Colonic mucosa (tissue), 4 donors: ENCODE data around the gene ANKRD31. TPM values are rescaled to one million over a fixed set of nuclear protein-coding genes. Genes with fewer than 3 reads are reported as not detected.

ENCODE experiments used
- DNase-seq: peaks from one replicate; pipeline ENCODE4 v3.0.0-alpha.2; 2020
- H3K27ac ChIP-seq: fragments of 200-600 bp; one replicate; pipeline ENCODE4 v1.8.0; 2021
- H3K27me3 ChIP-seq: fragments of 200-600 bp; one replicate; pipeline ENCODE4 v1.8.0; 2021
- H3K36me3 ChIP-seq: fragments of 200-600 bp; one replicate; pipeline ENCODE4 v1.8.0; 2021
- H3K4me1 ChIP-seq: fragments of 200-600 bp; one replicate; pipeline ENCODE4 v1.8.0; 2021; ENCODE audit warnings: mild to moderate bottlenecking
- H3K4me3 ChIP-seq: fragments of 200-600 bp; one replicate; pipeline ENCODE4 v1.8.0; 2021
- H3K9ac ChIP-seq, 2 donors: one replicate each; pipeline ENCODE4 v1.7.0; 2013; ENCODE audit warnings: control low read depth in 2 of 2, low read depth in 2 of 2, low read length in 2 of 2
- H3K9me3 ChIP-seq: fragments of 200-600 bp; one replicate; pipeline ENCODE4 v1.8.0; 2021
- intact Hi-C: fragments of 100-400 bp; cut with DNase I; formaldehyde crosslinking; loops from one replicate; pipeline ENCODE4 v1.14.1; 2022
- total RNA-seq, 2 donors: library from RNA; stranded (reverse); fragmentation: NEBNext Ultra II Directional in 1 of 2; extraction: Animal tissue kit (Norgen Biotek cat#: 25700) in 1 of 2; gene quantifications; one replicate each; pipeline ENCODE4 v1.2.1, GENCODE V29; 2021
- TF ChIP-seq, protein P1 (sequence below): fragments of 200-600 bp; IDR thresholded peaks from one replicate; pipeline ENCODE4 v1.8.0; 2022; ENCODE audit warnings: antibody characterized with exemption, mild to moderate bottlenecking
- donor health status: healthy.
- donor health status: DM: no; HTN: no; CAD: no.
- donor health status: DM: no; HTN: no; CAD: no.

ANKRD31 gene
- total RNA-seq, 2 donors from 2014 or later: 0.05 TPM

DNA sequence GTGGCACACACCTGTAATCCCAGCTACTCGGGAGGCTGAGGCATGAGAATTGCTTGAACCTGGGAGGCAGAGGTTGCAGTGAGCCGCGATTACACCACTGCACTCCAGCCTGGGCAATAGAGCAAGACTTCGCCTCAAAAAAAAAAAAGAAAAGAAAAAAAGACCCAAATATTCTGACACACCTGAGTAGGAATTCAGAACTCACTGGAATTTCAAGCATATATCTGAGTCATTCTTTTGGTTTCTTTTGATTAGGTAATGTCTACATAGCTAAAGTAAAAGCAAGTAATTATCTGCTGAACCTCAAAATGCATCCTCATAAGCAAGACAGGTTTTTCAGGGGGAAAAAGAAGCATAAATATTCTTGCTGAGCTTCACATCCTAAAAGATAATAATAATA lies 35.9 kb downstream of the ANKRD31 start:
- Histone ChIP-seq H3K27me3 (no peaks in the 10 kb centered on the region), H3K4me1 (no peaks in the 10 kb centered on the region), H3K9ac (no peak overlapping the region), H3K4me3 (no peak overlapping the region), H3K36me3 (no peaks in the 10 kb centered on the region), H3K9me3 (no peaks in the 10 kb centered on the region), H3K27ac (no peak overlapping the region)
- intact Hi-C loops: no loop called here
- no peak for DNase-seq
- TF ChIP-seq, protein P1, sequence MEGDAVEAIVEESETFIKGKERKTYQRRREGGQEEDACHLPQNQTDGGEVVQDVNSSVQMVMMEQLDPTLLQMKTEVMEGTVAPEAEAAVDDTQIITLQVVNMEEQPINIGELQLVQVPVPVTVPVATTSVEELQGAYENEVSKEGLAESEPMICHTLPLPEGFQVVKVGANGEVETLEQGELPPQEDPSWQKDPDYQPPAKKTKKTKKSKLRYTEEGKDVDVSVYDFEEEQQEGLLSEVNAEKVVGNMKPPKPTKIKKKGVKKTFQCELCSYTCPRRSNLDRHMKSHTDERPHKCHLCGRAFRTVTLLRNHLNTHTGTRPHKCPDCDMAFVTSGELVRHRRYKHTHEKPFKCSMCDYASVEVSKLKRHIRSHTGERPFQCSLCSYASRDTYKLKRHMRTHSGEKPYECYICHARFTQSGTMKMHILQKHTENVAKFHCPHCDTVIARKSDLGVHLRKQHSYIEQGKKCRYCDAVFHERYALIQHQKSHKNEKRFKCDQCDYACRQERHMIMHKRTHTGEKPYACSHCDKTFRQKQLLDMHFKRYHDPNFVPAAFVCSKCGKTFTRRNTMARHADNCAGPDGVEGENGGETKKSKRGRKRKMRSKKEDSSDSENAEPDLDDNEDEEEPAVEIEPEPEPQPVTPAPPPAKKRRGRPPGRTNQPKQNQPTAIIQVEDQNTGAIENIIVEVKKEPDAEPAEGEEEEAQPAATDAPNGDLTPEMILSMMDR: no peak

DNA sequence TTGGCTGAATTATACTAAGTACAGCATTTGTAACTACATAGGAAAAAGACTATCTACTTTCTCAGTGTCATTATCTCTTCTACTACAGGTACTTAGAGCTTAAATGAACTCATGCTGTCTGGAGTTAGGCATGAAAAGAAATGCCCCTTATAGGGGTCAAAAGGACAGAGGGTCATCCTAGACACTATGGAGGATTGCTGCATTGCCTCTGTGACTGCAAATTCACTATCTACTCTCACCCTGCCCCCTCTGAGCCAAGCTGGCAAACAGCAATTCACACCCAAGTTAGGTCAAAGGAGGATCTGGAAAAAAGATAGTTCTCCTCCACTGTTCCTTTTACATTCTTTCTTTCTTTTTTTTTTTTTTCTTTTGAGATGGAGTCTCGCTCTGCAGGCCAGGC lies 36.7 kb downstream of the ANKRD31 start:
- Histone ChIP-seq H3K9me3 (no peaks in the 10 kb centered on the region), H3K36me3 (no peaks in the 10 kb centered on the region), H3K27ac (no peak overlapping the region), H3K4me3 (no peak overlapping the region), H3K9ac (no peak overlapping the region), H3K4me1 (no peaks in the 10 kb centered on the region), H3K27me3 (no peaks in the 10 kb centered on the region)
- intact Hi-C loops: no loop called here
- DNase-seq: no peak
- TF ChIP-seq, protein P1: no peak

DNA sequence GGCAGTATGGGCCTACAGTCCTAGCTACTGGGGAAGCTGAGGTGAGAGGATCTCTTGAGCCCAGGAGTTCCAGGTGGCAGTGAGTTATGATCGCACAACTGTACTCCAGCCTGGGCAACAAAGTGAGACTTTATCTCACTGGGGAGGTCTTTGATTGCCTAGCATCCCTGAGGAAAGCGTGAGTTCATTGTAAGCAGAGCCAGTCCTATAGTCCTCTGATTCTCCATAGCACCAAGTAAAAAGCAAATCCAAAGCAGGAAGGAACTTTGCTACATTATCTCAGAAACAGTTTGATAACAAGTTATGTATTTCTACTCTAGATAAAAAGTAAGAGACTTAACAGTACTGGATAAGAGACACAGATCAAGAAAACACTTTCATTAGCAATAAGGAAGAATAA lies 37.6 kb downstream of the ANKRD31 start:
- TF ChIP-seq, protein P1: no peak
- no peaks in the 10 kb centered on the region for H3K36me3 ChIP-seq
- no peaks in the 10 kb centered on the region for H3K27me3 ChIP-seq
- no peaks in the 10 kb centered on the region for H3K9me3 ChIP-seq
- H3K27ac ChIP-seq: no peak overlapping the region
- H3K4me1 ChIP-seq: no peaks in the 10 kb centered on the region
- H3K9ac ChIP-seq: no peak overlapping the region
- intact Hi-C loops: no loop called here
- DNase-seq: no peak
- H3K4me3 ChIP-seq: no peak overlapping the region

DNA sequence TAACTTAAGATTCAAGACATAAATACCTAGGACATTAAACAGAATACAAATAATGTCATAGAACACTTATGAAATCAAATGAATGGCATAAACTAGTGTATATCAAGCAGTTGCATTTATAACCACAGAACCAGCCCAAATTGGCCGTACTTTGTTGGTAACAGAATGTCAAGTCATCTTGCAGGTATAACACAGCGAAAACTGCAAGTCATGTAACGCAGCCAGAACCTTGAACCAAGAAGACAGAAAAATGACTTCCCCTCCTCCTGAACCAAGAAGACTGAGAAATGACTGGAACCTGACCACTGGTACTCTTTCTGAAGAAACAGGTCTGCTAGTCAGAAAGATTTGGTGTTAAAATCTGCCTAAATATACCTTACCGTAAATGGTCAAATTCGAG lies 38.9 kb downstream of the ANKRD31 start:
- no peaks in the 10 kb centered on the region for H3K9me3 ChIP-seq
- intact Hi-C loops: no loop called here
- no peaks in the 10 kb centered on the region for H3K27me3 ChIP-seq
- no peak overlapping the region for H3K4me3 ChIP-seq
- no peak overlapping the region for H3K9ac ChIP-seq
- H3K27ac ChIP-seq: no peak overlapping the region
- H3K4me1 ChIP-seq: no peaks in the 10 kb centered on the region
- no peak for DNase-seq
- H3K36me3 ChIP-seq: no peaks in the 10 kb centered on the region
- TF ChIP-seq, protein P1: no peak

DNA sequence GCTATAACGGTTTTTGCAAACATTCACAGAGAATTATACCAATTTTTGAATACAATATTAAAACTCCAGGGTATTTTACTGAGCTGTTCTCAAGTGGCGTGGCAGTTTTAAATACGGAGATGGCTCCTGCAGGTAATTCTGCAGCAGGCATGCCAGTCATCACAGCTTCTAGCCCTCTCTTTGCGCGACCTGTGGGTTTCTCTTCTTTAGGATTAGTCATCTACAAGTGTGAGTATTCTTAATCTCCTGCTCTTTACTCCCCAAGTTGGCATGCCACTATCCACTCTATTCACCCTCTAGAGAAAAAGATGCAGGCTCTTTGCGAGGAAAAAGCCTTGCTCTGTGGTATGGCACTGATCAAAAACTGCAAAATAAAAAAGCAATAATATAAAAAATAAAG lies 43.9 kb downstream of the ANKRD31 start:
- Histone ChIP-seq H3K36me3 (no peaks in the 10 kb centered on the region), H3K9me3 (no peaks in the 10 kb centered on the region), H3K27me3 (no peaks in the 10 kb centered on the region), H3K9ac (no peak overlapping the region), H3K27ac (no peak overlapping the region), H3K4me1 (no peaks in the 10 kb centered on the region), H3K4me3 (no peak overlapping the region)
- DNase-seq: no peak
- TF ChIP-seq, protein P1: no peak
- intact Hi-C loops: no loop called here

DNA sequence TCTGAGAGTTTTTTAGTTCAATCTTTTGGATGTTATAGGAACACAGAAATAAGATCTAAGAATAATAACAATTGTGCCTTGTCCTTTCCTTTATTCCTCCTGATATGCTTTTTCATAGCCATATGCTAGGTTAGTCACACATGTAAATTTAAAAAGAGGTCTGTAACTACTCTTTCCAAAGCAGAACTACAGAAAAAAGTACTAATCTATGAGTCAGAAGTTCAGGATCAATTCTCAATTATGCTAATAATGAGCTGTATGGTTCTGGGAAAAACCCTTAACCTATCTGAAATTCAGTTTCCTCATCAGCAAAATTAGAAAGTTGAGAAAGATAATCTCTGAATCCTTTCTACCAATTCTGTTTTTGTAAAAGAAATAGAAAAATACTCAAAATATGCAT lies 44.4 kb downstream of the ANKRD31 start:
- TF ChIP-seq, protein P1: no peak
- H3K27ac ChIP-seq: no peak overlapping the region

More for the DNA sequence above, 44.4 kb downstream of the ANKRD31 start:
- H3K27me3 ChIP-seq: no peaks in the 10 kb centered on the region
- no peak overlapping the region for H3K9ac ChIP-seq
- intact Hi-C loops: no loop called here
- no peak for DNase-seq
- no peak overlapping the region for H3K4me3 ChIP-seq
- no peaks in the 10 kb centered on the region for H3K9me3 ChIP-seq
- H3K36me3 ChIP-seq: no peaks in the 10 kb centered on the region
- H3K4me1 ChIP-seq: no peaks in the 10 kb centered on the region
